HG03039 (cell line): ENCODE measurements around the gene SMLR1.
"Not testable (repeated sequence)": the region's sequence is repeated elsewhere in the genome, so short reads cannot be mapped to it uniquely, and the experiment has no call there.

Experiments used
- ATAC-seq: cut with Tn5 transposase; IDR thresholded peaks from one replicate; pipeline ENCODE4 v1.9.1; 2021; ENCODE audit warnings: mild to moderate bottlenecking, moderate library complexity; ENCODE audit not compliant: unreplicated experiment

The SMLR1 gene

GRCh38 chr6:130827247-130828149, at the start of gene SMLR1:
TSS of gene SMLR1 (plus strand) at chr6:130827406. CDS start at chr6:130827414, 8 bp downstream.
- no peak for ATAC-seq

GRCh38 chr6:130778946-130779657, 48.1 kb upstream of the SMLR1 start:
- no peak for ATAC-seq

- ATAC-seq = no peak
Observed at GRCh38 chr6:130779658-130780033, 47.6 kb upstream of the SMLR1 start.

DNA sequence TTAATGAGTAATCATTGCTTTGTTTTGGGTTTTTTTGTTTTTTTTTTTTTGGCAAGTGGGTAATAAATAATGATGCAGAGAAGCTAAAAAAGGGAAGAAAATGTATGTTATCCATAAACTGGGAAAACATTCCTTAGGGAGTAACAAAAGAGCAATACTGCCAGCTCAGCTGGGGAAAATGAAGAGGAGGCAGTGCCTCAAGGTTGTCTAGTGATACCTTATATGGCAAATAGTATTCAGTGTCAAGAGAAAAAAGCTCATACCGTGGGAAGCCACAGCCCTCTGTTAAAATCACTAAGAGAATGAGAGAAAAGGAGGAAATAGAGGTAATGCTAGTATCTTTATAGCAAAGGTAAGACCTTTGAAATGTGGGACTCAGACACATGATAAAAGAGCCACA, 47.1 kb upstream of the SMLR1 start:
- no peak for ATAC-seq

GRCh38 chr6:130781557-130781956, 45.6 kb upstream of the SMLR1 start:
- no peak for ATAC-seq

GRCh38 chr6:130783416-130784107, 43.6 kb upstream of the SMLR1 start:
- ATAC-seq = no peak

DNA sequence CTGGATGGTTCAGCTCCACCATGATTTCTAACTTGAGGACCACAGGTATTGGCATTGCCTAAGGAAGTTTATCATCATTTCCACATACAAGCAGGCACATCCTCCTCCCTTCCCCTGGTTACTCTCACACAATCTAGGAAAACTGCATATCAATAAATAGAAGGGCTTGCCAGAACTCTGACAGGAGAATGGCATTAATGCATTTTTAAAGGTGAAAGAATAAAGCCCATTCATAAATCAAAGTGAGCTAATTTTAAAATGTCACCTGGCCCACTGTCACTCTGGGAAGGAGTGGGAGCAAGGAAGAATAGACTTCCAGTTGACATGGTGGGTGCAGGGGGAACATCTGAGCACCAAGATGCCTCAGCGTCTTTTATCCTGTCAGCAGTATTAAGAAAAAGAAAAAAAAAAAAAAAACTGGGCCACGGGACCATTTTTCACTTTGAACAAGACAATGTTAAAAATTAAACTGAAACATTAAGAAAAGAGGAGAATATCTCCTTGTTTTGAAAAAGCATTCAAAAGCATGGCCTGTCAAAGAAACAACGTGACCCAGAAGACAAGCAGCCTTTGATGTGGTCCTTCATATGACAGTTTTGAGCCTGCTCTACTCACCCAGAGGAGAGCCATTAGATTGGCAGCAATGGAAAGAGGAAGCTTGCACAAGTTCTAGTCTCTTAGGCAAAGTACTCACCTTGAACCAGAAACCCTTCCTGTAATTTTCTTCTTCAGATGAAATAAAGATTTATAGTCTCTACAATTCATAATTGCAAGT, 39.3 kb upstream of the SMLR1 start:
- ATAC-seq = no peak

DNA sequence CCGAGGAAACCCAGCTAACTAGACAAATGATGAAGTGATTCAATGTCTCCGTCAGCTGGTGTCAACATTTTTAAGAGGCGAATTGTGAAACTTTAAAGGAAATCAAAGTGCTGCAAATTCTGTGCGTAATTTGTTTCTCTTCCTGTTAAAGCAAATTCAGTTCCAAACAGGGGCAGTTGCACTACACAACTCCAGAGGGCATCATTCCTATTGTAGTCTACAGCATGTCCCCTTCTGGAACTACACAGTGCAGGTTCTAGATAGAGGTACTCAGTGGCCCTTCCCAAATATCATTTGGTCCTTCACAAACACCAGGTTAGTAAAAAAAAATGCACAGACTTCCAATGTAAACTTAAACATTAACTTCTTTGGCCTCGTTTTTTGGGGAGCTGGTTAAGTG, 38.3 kb upstream of the SMLR1 start:
- no peak for ATAC-seq

GRCh38 chr6:130794010-130794697, 33.1 kb upstream of the SMLR1 start:
- no peak for ATAC-seq

- no peak for ATAC-seq
Observed at GRCh38 chr6:130794738-130795137, 32.5 kb upstream of the SMLR1 start.

DNA sequence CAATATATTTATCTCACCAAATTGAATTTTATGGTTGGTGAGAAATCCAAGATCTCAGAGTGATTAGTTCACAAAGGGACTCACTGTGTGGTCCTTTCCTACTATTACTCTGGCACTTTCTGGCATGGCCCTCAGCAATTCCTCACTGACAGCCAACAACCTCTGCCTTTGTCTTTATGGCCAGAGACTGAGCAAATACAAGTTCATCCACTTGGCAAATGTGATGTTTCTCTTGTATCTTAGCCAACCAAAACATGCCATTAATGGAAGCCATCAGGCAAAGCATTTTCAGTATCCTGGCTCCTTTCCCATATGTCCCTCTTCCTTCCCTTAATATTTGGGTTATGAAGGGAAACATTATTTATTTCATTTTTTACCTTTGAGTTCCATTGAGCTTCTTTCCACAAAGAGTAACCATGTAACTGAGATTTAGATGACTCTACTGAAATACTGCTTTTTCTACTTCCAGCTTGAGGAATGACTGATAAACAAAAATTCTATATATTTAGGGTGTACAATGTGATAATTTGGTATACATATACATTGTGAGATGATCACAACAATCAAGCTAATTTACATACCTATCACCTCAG, 30.8 kb upstream of the SMLR1 start:
- no peak for ATAC-seq

GRCh38 chr6:130797061-130797460, 30.1 kb upstream of the SMLR1 start:
- ATAC-seq = no peak

GRCh38 chr6:130801368-130801767, 25.8 kb upstream of the SMLR1 start:
- not testable (repeated sequence) for ATAC-seq

DNA sequence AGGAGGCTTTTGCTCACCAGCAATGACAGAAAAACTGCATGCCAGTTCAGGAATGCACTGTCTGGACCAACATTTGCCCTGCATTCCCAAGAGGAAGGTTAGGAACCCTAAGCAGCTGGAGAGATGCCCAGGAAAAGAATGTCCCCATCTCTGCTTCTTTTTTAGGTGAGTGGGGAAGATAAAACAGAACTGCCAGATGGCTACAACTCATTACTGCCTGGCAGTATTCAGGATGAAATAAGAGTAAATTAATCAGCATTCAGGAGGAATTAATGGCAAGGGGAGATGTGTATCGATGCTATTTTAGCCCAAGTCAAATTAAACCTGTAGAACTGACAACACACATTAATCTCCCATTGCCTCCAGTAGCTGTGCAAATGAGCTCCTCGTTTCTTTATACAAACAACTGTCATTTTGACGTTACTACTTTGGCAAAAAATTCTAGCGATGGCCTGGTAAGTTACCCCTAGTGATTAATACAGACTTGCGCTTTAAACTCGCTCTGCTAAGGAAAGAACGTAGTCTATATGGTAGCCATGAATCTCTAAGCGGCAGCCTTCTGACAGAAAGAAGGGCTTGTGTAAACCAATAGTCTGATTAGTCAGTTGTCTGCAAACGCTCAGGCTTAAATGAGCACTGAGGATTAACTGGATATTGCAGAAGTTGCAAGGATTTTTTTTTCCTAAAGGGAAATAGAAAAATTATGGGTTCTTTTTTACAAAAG, 16.7 kb upstream of the SMLR1 start:
- no peak for ATAC-seq

GRCh38 chr6:130811932-130812331, 15.3 kb upstream of the SMLR1 start:
- ATAC-seq = no peak

DNA sequence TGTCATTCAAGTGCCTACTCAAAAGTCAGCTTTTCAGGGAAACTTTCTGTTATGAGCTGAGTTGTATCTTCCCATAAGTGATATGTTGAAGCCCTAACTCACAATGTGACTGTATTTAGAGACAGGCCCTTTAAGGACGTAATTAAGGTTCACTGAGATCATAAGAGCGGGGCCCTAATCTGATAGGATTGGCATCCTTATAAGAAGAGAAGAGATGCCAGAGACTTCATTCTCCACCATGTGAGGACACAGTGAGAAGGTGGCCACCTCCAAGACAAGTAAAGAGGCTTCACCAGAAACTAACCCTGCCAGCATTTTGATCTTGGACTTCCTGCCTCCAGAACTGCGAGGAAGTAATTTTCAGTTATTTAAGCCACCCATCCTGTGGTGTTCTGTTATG, 12.7 kb upstream of the SMLR1 start:
- no peak for ATAC-seq

- no peak for ATAC-seq
Observed at GRCh38 chr6:130815200-130816071, 11.8 kb upstream of the SMLR1 start.

- no peak for ATAC-seq
Observed at GRCh38 chr6:130822736-130823135, 4.5 kb upstream of the SMLR1 start.
